Endothelial cell of umbilical vein (primary cell): Measurements from ENCODE around the gene ARFRP1.

ENCODE experiments used
- CTCF ChIP-seq, 2 donors: IDR thresholded peaks; 1 replicate in 1 of 2; 2 replicates in 1 of 2; pipeline ENCODE4 v1.5.1; 2011; ENCODE audit warnings: low read length in 2 of 2, mild to moderate bottlenecking in 2 of 2, moderate library complexity in 2 of 2, control low read depth in 1 of 2, inconsistent platforms in 1 of 2, low read depth in 1 of 2; ENCODE audit not compliant: insufficient read depth in 1 of 2; ENCODE audit errors: extremely low read depth in 1 of 2
- GATA2 ChIP-seq: IDR thresholded peaks from 2 replicates; pipeline ENCODE4 v1.7.0; 2011; ENCODE audit warnings: low read depth, mild to moderate bottlenecking, moderate library complexity, mixed read lengths, low read length; ENCODE audit not compliant: insufficient read length, insufficient read depth
- MAX ChIP-seq: IDR thresholded peaks from 2 replicates; pipeline ENCODE4 v1.6.1; 2011; ENCODE audit not compliant: insufficient read depth, insufficient read length
- MYC ChIP-seq: IDR thresholded peaks from one replicate; pipeline ENCODE4 v1.6.1; 2011; ENCODE audit warnings: mild to moderate bottlenecking, low read depth, low read length

GRCh38 chr20:63701329-63702035, 6.3 kb downstream of the ARFRP1 start:
- TF ChIP-seq CTCF (IDR thresholded peaks at IDR 0.05; ENCODE audit: extremely low read depth in 1 of 2, insufficient read depth in 1 of 2, low read depth in 1 of 2, low read length in 2 of 2): no peak
- no peak for TF ChIP-seq GATA2
- no peak for TF ChIP-seq MAX
- TF ChIP-seq MYC: no peak
